ENCODE results near the gene ZFP1.

Gene ZFP1

GRCh38 chr16:75148311-75149195 is at the start of gene ZFP1:
Gene ZFP1, plus strand, starts transcription at chr16:75148524. Its CDS starts 4,428 bp downstream, at chr16:75152952.
- DNase-seq = peak; percentile 88 to 96 (median 94)

- DNase-seq = no peak
Measured at GRCh38 chr16:75099075-75099667, 49.2 kb upstream of the ZFP1 start.

- DNase-seq = peak in 1 of 3 experiments; percentile 2
Measured at GRCh38 chr16:75099738-75100602, 48.4 kb upstream of the ZFP1 start.

- no peak for DNase-seq
Measured at GRCh38 chr16:75100603-75100990, 47.7 kb upstream of the ZFP1 start.

- DNase-seq = no peak
Measured at GRCh38 chr16:75101635-75102034, 46.7 kb upstream of the ZFP1 start.

- DNase-seq = no peak
Measured at GRCh38 chr16:75102595-75102994, 45.7 kb upstream of the ZFP1 start.

GRCh38 chr16:75103994-75104393 is 44.3 kb upstream of the ZFP1 start:
- DNase-seq = no peak

GRCh38 chr16:75104836-75105235 is 43.5 kb upstream of the ZFP1 start:
- DNase-seq = no peak

- peak in 1 of 3 experiments; percentile 45 for DNase-seq
Measured at GRCh38 chr16:75105306-75106061, 42.8 kb upstream of the ZFP1 start.

GRCh38 chr16:75106351-75107274 is 41.7 kb upstream of the ZFP1 start:
- DNase-seq = no peak

- no peak for DNase-seq
Measured at GRCh38 chr16:75107505-75107904, 40.8 kb upstream of the ZFP1 start.

- peak in 1 of 3 experiments; percentile 9 for DNase-seq
Measured at GRCh38 chr16:75108792-75109731, 39.3 kb upstream of the ZFP1 start.

GRCh38 chr16:75109732-75110243 is 38.5 kb upstream of the ZFP1 start:
- DNase-seq = no peak

- DNase-seq = peak; percentile 80 to 92 (median 84)
Measured at GRCh38 chr16:75110637-75111513, 37.4 kb upstream of the ZFP1 start.

- DNase-seq = no peak
Measured at GRCh38 chr16:75111514-75111940, 36.8 kb upstream of the ZFP1 start.

- no peak for DNase-seq
Measured at GRCh38 chr16:75111961-75112733, 36.2 kb upstream of the ZFP1 start.

- DNase-seq = no peak
Measured at GRCh38 chr16:75112734-75113491, 35.4 kb upstream of the ZFP1 start.

Measured in NCI-H1417 (cell line).